Sigmoid colon (tissue), 4 donors: ENCODE measurements around the gene P2RX3.

ENCODE experiments used
- CTCF ChIP-seq, 4 experiments: fragments of 450-650 bp in 3 of 4; fragments of 200-600 bp in 1 of 4; IDR thresholded peaks; one replicate each; pipeline ENCODE4 v1.5.1; 2016 to 2019; ENCODE audit warnings: antibody characterized with exemption in 4 of 4, mild to moderate bottlenecking in 3 of 4, moderate library complexity in 2 of 4
- EP300 ChIP-seq, 4 donors: sonication (generic); formaldehyde crosslinking; IDR thresholded peaks; one replicate each; pipeline ENCODE4 v1.6.1; 2017; ENCODE audit warnings: antibody characterized with exemption in 4 of 4
- POLR2A ChIP-seq, 2 donors: fragments of 450-650 bp; IDR thresholded peaks; one replicate each; pipeline ENCODE4 v1.6.1; 2016; ENCODE audit warnings: antibody characterized with exemption in 2 of 2, mild to moderate bottlenecking in 2 of 2, moderate library complexity in 2 of 2
- POLR2AphosphoS5 ChIP-seq, 4 donors: sonication (generic); formaldehyde crosslinking; IDR thresholded peaks; one replicate each; pipeline ENCODE4 v1.6.1; 2017; ENCODE audit warnings: antibody characterized with exemption in 4 of 4

DNA sequence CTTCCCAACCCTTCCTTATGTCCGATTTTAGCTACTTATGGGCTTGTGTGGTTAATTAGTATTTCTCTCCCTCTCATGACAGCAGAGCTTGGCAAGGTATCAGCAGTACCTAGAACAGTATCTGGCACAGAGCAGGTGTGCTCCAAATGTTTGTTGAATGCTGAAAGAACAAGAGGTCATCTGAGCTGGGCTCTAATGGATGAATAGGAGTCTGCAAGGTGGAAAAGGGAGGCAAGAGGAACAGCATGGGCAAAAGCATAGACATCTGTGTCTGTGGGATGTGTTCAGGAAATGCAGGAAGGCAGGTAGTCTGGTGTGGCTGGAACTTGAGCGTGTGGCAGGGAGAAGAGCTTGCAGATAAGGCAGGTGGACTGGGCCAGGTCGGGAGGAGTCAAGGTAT is 23.8 kb downstream of the P2RX3 start:
- TF ChIP-seq EP300 (IDR thresholded peaks at IDR 0.05): no peak
- no peak for TF ChIP-seq CTCF (IDR thresholded peaks at IDR 0.05)
- no peak for TF ChIP-seq POLR2A (IDR thresholded peaks at IDR 0.05)
- TF ChIP-seq POLR2AphosphoS5 (IDR thresholded peaks at IDR 0.05): no peak
